Brain microvascular endothelial cell (primary cell): ENCODE measurements around the gene LRMDA.
A peak's percentile ranks its signal among the peaks of the same experiment; 100 is the strongest.

Experiments
- DNase-seq: peaks from one replicate; pipeline ENCODE4 v3.0.0-alpha.2; 2020
- H3K27ac ChIP-seq: fragments of 250-450 bp; sonication (Bioruptor Pico); 2 replicates; pipeline ENCODE4 v1.5.1; 2020; ENCODE audit warnings: mild to moderate bottlenecking, moderate library complexity
- H3K27me3 ChIP-seq: fragments of 250-450 bp; sonication (Bioruptor Pico); replicated peaks from 2 replicates; pipeline ENCODE4 v1.5.1; 2020; ENCODE audit warnings: mild to moderate bottlenecking
- H3K36me3 ChIP-seq: fragments of 250-450 bp; sonication (Bioruptor Pico); replicated peaks from 2 replicates; pipeline ENCODE4 v1.5.1; 2020; ENCODE audit warnings: mild to moderate bottlenecking
- H3K4me3 ChIP-seq: 2 replicates; pipeline ENCODE4 v1.5.1; 2011; ENCODE audit warnings: low read depth, mild to moderate bottlenecking, control low read depth, low read length, moderate library complexity
- in situ Hi-C: cut with HindIII; loops from 2 replicates; pipeline ENCODE4 v1.10.0; 2017; ENCODE audit warnings: low sequenced_read_pairs, low pct_ligation_motif_present
- TF ChIP-seq, protein P1 (sequence below): IDR thresholded peaks from 2 replicates; pipeline ENCODE4 v1.5.1; 2011; ENCODE audit warnings: low read depth, mild to moderate bottlenecking, moderate library complexity, low read length, control low read depth, inconsistent platforms; ENCODE audit errors: missing control alignments

LRMDA gene

DNA sequence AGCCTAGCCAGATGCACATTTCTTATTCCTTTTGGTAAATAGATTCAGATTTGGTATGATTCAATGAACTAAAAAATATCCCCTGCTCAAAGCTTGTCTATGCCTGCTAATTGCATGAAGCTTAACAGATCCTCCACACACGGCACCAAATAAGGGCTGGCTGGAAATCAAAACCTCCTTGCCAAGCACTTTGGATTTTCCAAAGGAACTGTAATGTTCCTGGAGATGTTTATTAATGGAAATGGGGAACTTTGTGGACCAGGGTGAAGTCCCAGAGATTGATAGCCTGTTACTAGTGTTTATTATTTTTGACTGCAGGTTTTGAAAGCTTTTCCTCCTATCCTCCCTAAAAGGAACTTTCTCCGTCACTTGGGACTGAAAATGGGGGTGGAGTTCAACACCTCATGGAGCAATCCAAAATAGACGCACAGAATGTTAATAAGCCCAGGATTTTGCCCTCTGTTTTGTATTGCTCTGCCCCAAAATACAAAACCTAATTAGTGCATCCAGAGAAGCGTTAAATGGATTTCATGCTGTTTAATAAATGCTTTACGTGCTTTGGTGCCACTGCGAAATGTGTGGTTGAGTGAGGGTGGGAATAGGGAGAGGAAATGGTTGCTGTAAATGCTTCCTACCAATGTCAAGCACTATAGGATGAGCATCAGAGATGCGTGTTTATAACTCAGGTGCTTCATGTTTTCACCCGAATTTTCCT, 1027.7 kb downstream of the LRMDA start:
- no peak for DNase-seq
- in situ Hi-C loops, result no loop called here
- Histone ChIP-seq H3K27ac (no peak overlapping the region), H3K27me3 (no peaks in the 10 kb centered on the region), H3K36me3 (no peaks in the 10 kb centered on the region), H3K4me3 (no peak overlapping the region)
- TF ChIP-seq, protein P1, sequence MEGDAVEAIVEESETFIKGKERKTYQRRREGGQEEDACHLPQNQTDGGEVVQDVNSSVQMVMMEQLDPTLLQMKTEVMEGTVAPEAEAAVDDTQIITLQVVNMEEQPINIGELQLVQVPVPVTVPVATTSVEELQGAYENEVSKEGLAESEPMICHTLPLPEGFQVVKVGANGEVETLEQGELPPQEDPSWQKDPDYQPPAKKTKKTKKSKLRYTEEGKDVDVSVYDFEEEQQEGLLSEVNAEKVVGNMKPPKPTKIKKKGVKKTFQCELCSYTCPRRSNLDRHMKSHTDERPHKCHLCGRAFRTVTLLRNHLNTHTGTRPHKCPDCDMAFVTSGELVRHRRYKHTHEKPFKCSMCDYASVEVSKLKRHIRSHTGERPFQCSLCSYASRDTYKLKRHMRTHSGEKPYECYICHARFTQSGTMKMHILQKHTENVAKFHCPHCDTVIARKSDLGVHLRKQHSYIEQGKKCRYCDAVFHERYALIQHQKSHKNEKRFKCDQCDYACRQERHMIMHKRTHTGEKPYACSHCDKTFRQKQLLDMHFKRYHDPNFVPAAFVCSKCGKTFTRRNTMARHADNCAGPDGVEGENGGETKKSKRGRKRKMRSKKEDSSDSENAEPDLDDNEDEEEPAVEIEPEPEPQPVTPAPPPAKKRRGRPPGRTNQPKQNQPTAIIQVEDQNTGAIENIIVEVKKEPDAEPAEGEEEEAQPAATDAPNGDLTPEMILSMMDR, result no peak

DNA sequence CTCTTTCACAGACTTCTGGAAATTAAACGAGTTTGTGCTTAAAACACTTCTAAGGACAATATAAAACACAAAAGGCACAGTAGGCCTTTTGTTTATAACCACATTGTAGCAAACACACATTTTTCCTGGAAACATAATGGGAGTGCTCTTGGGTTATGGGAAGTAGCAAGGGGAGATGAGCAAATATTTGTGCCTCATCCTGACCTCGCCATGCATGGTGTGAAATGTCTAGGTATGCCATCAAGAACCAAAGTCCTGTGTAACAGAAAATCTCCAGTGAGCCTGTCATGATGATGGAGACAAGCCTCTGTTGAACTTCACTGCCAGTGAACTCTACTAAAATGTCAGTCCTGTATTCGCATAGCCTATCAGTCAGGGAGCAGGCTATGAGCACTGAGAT, 1029.6 kb downstream of the LRMDA start:
- Histone ChIP-seq H3K4me3 (no peak overlapping the region), H3K36me3 (no peaks in the 10 kb centered on the region), H3K27me3 (no peaks in the 10 kb centered on the region), H3K27ac (no peak overlapping the region)
- in situ Hi-C loops, result no loop called here
- no peak for DNase-seq
- TF ChIP-seq, protein P1, result no peak

DNA sequence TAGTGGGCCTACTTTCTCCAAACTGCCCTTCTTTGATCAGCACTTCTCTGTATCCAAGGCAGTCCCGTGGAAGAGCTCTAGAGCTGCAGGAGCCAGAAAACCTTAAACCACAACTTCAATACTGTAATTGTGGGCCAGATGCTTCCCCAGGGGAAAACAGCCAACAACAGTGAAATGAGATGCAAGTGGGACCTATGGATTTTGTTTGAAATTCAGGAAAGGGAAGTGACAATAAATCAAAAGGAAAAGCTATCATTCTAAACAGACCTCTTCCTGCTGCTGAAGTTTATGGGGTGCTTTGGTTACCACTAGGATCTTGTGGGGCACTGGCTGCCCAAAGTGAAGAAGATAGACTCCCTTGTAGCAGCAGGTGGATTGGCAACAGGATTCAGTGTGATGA, 1031.7 kb downstream of the LRMDA start:
- DNase-seq, result no peak
- no peak overlapping the region for H3K27ac ChIP-seq
- H3K36me3 ChIP-seq, result no peaks in the 10 kb centered on the region
- TF ChIP-seq, protein P1, result no peak
- in situ Hi-C loops, result no loop called here
- H3K4me3 ChIP-seq, result no peak overlapping the region
- H3K27me3 ChIP-seq, result no peaks in the 10 kb centered on the region

DNA sequence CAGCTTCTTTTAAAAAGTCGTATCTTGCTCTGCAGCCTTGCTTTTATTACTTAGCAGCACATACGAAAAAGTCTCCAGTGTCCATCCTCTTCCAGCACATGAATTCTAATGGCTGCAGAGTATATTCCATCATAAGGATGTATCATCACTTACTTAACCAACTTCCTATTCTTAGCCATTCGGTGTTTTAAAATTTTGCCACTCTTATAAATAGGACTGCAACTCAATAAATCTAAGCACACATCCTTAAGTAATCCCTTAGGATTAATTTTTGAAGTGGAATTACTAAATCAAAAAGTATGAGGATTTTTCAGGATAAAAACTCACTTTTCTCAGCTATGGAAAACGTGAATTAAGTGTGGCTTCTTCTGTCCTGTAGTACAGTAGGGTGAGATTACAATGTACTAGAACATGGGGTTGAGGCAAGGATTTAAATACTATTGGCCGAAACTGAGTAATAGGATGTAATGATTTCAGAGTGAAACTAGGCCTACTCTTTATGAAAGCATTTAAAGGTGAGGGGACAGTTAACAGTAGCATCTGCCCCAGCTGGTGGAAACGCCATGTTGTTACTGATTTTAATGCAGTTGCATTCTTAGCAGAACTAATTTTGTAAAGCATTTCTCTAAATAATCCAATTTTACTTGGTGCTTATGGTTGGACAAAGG, 1035.5 kb downstream of the LRMDA start:
- TF ChIP-seq, protein P1, result no peak
- Histone ChIP-seq H3K36me3 (no peaks in the 10 kb centered on the region), H3K27ac (no peak overlapping the region), H3K4me3 (no peak overlapping the region), H3K27me3 (no peaks in the 10 kb centered on the region)
- in situ Hi-C loops, result no loop called here
- no peak for DNase-seq

DNA sequence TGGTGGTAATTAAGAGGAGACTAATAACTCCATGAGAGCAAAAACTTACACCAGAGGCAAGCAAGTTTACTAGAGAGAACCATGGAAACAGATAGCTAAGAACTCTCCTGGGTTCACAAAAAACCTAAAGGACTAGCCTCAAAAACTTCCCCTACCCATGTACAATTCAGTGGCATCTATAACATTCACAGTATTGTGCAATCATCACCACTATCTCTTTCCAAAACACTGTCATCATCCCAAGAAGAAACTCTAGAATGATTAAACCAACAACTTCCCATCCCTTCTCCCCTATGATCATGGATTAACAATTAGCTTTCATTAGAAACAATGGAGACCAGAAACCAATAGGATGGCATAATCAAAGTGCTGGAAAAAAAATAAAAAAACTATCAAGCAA, 1038.3 kb downstream of the LRMDA start:
- Histone ChIP-seq H3K27ac (no peak overlapping the region), H3K4me3 (no peak overlapping the region), H3K36me3 (no peaks in the 10 kb centered on the region), H3K27me3 (no peaks in the 10 kb centered on the region)
- TF ChIP-seq, protein P1, result no peak
- peak; percentile 5 for DNase-seq
- in situ Hi-C loops, result no loop called here
